ENCODE results near the gene PRR35. TPM values are rescaled to one million over a fixed set of nuclear protein-coding genes. Genes with fewer than 3 reads are reported as not detected.

PRR35 gene
- total and polyA plus RNA-seq, 2 of the 4 experiments (the other 2 are of a cell fraction) = not detected

DNA sequence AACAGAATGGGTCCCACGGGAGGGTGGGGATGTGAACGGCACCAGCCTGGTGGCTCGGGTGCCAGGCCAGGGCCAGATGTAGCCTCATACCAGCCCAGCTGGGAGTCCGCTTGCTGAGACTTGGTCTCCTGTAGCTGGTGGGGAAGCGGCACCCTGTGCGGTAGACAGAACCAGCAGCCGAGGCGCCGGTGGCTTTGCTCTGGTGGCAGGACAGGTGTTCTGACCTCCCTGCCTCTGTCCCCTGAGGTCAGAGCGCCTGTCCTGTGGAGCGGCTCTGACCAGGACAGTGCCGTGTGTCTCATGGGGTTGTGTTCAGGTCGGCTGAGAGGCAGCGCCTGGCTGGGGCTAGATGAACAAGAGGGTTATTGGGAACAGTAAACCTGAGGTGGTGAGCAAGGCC, 49.8 kb downstream of the PRR35 start:
- Histone ChIP-seq H2AK9ac (replicated peaks; ENCODE audit: low read depth, low read length, poor library complexity) (no peak overlapping the region), H4K5ac (ENCODE audit: low read depth, low read length) (no peak overlapping the region), H4K91ac (ENCODE audit: insufficient read depth, low read depth, low read length) (no peak overlapping the region), H3K23ac (ENCODE audit: low read depth, low read length) (no peak overlapping the region), H3K4me1 (ENCODE audit: control insufficient read depth, insufficient read depth, low read length) (no peaks in the 10 kb centered on the region), H2BK120ac (ENCODE audit: low read depth, low read length) (no peak overlapping the region), H3K14ac (replicated peaks; ENCODE audit: low read depth, low read length) (no peak overlapping the region), H3K79me1 (ENCODE audit: low read depth in 1 of 2, low read length in 2 of 2) (peaks cover 16 to 40% of the 10 kb centered on the region in 2 experiments), H2BK20ac (ENCODE audit: low read depth, low read length) (no peak overlapping the region), H2BK5ac (ENCODE audit: low read depth, low read length, poor library complexity, severe bottlenecking) (no peak overlapping the region), H4K8ac (ENCODE audit: low read depth in 2 of 2, low read length in 2 of 2) (no peak overlapping the region), H2AK5ac (ENCODE audit: low read depth, low read length) (no peak overlapping the region), H3K27ac (ENCODE audit: insufficient read depth, low read length) (no peak overlapping the region), H3K9me3 (ENCODE audit: control insufficient read depth, insufficient read depth, low read length) (no peaks in the 10 kb centered on the region; the same call in 1 of the 2 replicates), H2BK15ac (ENCODE audit: low read depth, low read length) (no peak overlapping the region), H3K9ac (ENCODE audit: low read depth, low read length) (no peak overlapping the region), H4K20me1 (ENCODE audit: insufficient read depth, low read length) (peaks cover 22% of the 10 kb centered on the region), H2AFZ (replicated peaks; ENCODE audit: low read length, poor library complexity) (no peak overlapping the region), H3K4ac (ENCODE audit: low read depth, low read length) (no peak overlapping the region), H3K4me3 (ENCODE audit: insufficient read depth, low read depth, low read length) (no peak overlapping the region), H3K18ac (ENCODE audit: low read depth, low read length) (no peak overlapping the region), H3K4me2 (ENCODE audit: low read depth, low read length) (no peak overlapping the region), H3K27me3 (ENCODE audit: control insufficient read depth, insufficient read depth, low read length) (no peaks in the 10 kb centered on the region), H3K56ac (ENCODE audit: extremely low read depth, insufficient read depth, low read length) (no peak overlapping the region), H3K9me1 (ENCODE audit: insufficient read depth, low read length) (peaks cover 4% of the 10 kb centered on the region; the same call in 1 of the 2 replicates), H3K36me3 (ENCODE audit: control insufficient read depth, insufficient read depth, low read length) (peaks cover 5% of the 10 kb centered on the region; the same call in 1 of the 2 replicates)
- 96% methylated on average over 10 of the region's 14 CpGs; no CpG with 5 or more reads in 1 of the 2 experiments for WGBS, 2 experiments (ENCODE audit: extremely low coverage in 2 of 2, insufficient read length in 1 of 2)
- BruUV-seq (replicated peaks) = no TSS peak
- DNase-seq (no peak), ATAC-seq (ENCODE audit: low read depth) (no peak)
- TF ChIP-seq BHLHE40 (IDR thresholded peaks at IDR 0.05; ENCODE audit: low read depth, low read length) (no peak), POLR2A (IDR thresholded peaks at IDR 0.05; ENCODE audit: low read depth, low read length) (no peak), SMC3 (IDR thresholded peaks at IDR 0.05; ENCODE audit: low read depth, low read length) (no peak), RCOR1 (IDR thresholded peaks at IDR 0.05; ENCODE audit: insufficient replicate concordance, low read length) (no peak), ELK1 (IDR thresholded peaks at IDR 0.05; ENCODE audit: borderline replicate concordance, low read depth, low read length) (no peak), RFX5 (IDR thresholded peaks at IDR 0.05; ENCODE audit: low read depth, low read length) (no peak), MAZ (IDR thresholded peaks at IDR 0.05; ENCODE audit: borderline replicate concordance, low read depth, low read length) (no peak), RAD21 (IDR thresholded peaks at IDR 0.05; ENCODE audit: low read length) (no peak), CTCF (conservative IDR thresholded peaks at IDR 0.05; ENCODE audit: low read depth, low read length) (no peak), FOS (IDR thresholded peaks at IDR 0.05; ENCODE audit: low read depth, low read length) (no peak), NFE2L2 (IDR thresholded peaks at IDR 0.05; ENCODE audit: low read depth, low read length) (no peak)
- TF ChIP-seq, protein P1, sequence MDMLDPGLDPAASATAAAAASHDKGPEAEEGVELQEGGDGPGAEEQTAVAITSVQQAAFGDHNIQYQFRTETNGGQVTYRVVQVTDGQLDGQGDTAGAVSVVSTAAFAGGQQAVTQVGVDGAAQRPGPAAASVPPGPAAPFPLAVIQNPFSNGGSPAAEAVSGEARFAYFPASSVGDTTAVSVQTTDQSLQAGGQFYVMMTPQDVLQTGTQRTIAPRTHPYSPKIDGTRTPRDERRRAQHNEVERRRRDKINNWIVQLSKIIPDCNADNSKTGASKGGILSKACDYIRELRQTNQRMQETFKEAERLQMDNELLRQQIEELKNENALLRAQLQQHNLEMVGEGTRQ (IDR thresholded peaks at IDR 0.05; ENCODE audit: low read depth, low read length) = no peak
- POLR2A ChIA-PET (ENCODE audit: unreplicated experiment) = no interaction called here
- intact Hi-C loops (cut with micrococcal nuclease) (no loop called here), in situ Hi-C loops (cut with MboI; ENCODE audit: low sequenced_read_pairs) (no loop called here), dilution Hi-C loops (cut with HindIII; ENCODE audit: low sequenced_read_pairs, unreplicated experiment) (no loop called here)
- CTCF ChIA-PET = no interaction called here
